Measurements from ENCODE around the gene CATSPERD.

The CATSPERD gene

GRCh38 chr19:5762608-5763217, 42.3 kb downstream of the CATSPERD start:
- H2AFZ ChIP-seq: no peak overlapping the region
- H3K4me3 ChIP-seq (ENCODE audit: low read depth, low read length): no peak overlapping the region
- H3K4me1 ChIP-seq: no peaks in the 10 kb centered on the region
- H3K9ac ChIP-seq: no peak overlapping the region
- H3K9me3 ChIP-seq (ENCODE audit: control insufficient read depth, low read length): no peaks in the 10 kb centered on the region
- H3K27me3 ChIP-seq (ENCODE audit: control insufficient read depth, insufficient read depth, low read length): no peaks in the 10 kb centered on the region
- no peak overlapping the region for H3K27ac ChIP-seq
- H3K4me2 ChIP-seq (ENCODE audit: low read length): no peak overlapping the region
- no peaks in the 10 kb centered on the region for H3K36me3 ChIP-seq (ENCODE audit: control insufficient read depth, insufficient read depth, low read length)
- no peak for TF ChIP-seq CTCF (IDR thresholded peaks at IDR 0.05)
- no peaks in the 10 kb centered on the region for H3K79me2 ChIP-seq

- Histone ChIP-seq H2AFZ (no peak overlapping the region), H3K27me3 (ENCODE audit: control insufficient read depth, insufficient read depth, low read length) (no peaks in the 10 kb centered on the region), H3K4me1 (no peaks in the 10 kb centered on the region), H3K4me2 (ENCODE audit: low read length) (no peak overlapping the region), H3K36me3 (ENCODE audit: control insufficient read depth, insufficient read depth, low read length) (no peaks in the 10 kb centered on the region), H3K4me3 (ENCODE audit: low read depth, low read length) (no peak overlapping the region), H3K9me3 (ENCODE audit: control insufficient read depth, low read length) (no peaks in the 10 kb centered on the region), H3K9ac (no peak overlapping the region), H3K27ac (no peak overlapping the region), H3K79me2 (no peaks in the 10 kb centered on the region)
- TF ChIP-seq CTCF (IDR thresholded peaks at IDR 0.05): no peak
Measured at GRCh38 chr19:5765220-5765619, 44.8 kb downstream of the CATSPERD start.

- Histone ChIP-seq H3K79me2 (no peaks in the 10 kb centered on the region), H3K9me3 (ENCODE audit: control insufficient read depth, low read length) (no peaks in the 10 kb centered on the region), H3K27ac (no peak overlapping the region), H3K9ac (no peak overlapping the region), H3K4me2 (ENCODE audit: low read length) (no peak overlapping the region), H3K27me3 (ENCODE audit: control insufficient read depth, insufficient read depth, low read length) (no peaks in the 10 kb centered on the region), H3K36me3 (ENCODE audit: control insufficient read depth, insufficient read depth, low read length) (no peaks in the 10 kb centered on the region), H3K4me1 (no peaks in the 10 kb centered on the region), H3K4me3 (ENCODE audit: low read depth, low read length) (no peak overlapping the region), H2AFZ (no peak overlapping the region)
- TF ChIP-seq CTCF (IDR thresholded peaks at IDR 0.05): no peak
Measured at GRCh38 chr19:5767949-5768348, 47.5 kb downstream of the CATSPERD start.

GRCh38 chr19:5772416-5772815, 52.0 kb downstream of the CATSPERD start:
- no peak for TF ChIP-seq CTCF (IDR thresholded peaks at IDR 0.05)
- Histone ChIP-seq H3K27ac (no peak overlapping the region), H3K4me1 (no peaks in the 10 kb centered on the region), H3K4me3 (ENCODE audit: low read depth, low read length) (no peak overlapping the region), H3K9me3 (ENCODE audit: control insufficient read depth, low read length) (no peaks in the 10 kb centered on the region), H3K9ac (no peak overlapping the region), H2AFZ (no peak overlapping the region), H3K27me3 (ENCODE audit: control insufficient read depth, insufficient read depth, low read length) (no peaks in the 10 kb centered on the region), H3K4me2 (ENCODE audit: low read length) (no peak overlapping the region), H3K79me2 (no peaks in the 10 kb centered on the region), H3K36me3 (ENCODE audit: control insufficient read depth, insufficient read depth, low read length) (no peaks in the 10 kb centered on the region)

DNA sequence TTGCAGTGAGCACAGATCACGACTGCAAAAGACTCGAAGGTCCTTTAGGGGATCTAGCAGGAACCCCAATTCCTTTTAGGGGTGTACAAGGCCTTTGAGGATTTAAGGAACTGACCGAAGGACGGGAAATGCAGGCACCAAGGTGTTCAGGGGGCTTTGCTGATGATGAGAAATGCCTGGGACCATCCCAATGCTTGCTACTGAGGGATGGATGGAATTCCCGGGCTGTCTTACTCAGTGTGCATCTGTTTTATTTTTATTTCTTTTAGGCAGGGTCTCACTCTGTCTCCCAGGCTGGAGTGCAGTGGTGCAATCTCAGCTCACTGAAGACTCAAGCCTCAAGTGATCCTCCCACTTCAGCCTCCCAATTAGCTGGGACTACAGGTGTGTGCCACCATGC, 52.8 kb downstream of the CATSPERD start:
- no peak for TF ChIP-seq CTCF (IDR thresholded peaks at IDR 0.05)
- Histone ChIP-seq H3K4me3 (ENCODE audit: low read depth, low read length) (no peak overlapping the region), H3K9me3 (ENCODE audit: control insufficient read depth, low read length) (no peaks in the 10 kb centered on the region), H3K9ac (no peak overlapping the region), H3K4me2 (ENCODE audit: low read length) (no peak overlapping the region), H3K79me2 (no peaks in the 10 kb centered on the region), H3K36me3 (ENCODE audit: control insufficient read depth, insufficient read depth, low read length) (no peaks in the 10 kb centered on the region), H3K27ac (no peak overlapping the region), H3K4me1 (no peaks in the 10 kb centered on the region), H3K27me3 (ENCODE audit: control insufficient read depth, insufficient read depth, low read length) (no peaks in the 10 kb centered on the region), H2AFZ (no peak overlapping the region)
